CMK (cell line): Measurements from ENCODE around the gene ANXA4.

Experiments
- DNase-seq: peaks from one replicate; pipeline ENCODE4 v3.0.0-alpha.2; 2010; ENCODE audit warnings: low read depth

The ANXA4 gene

GRCh38 chr2:69846182-69847067, 104.5 kb downstream of the ANXA4 start:
- no peak for DNase-seq

- peak; percentile 54 for DNase-seq
Measured at GRCh38 chr2:69847068-69847828, 105.3 kb downstream of the ANXA4 start.

GRCh38 chr2:69848186-69848790, 106.4 kb downstream of the ANXA4 start:
- DNase-seq, result no peak

GRCh38 chr2:69858261-69858660, 116.3 kb downstream of the ANXA4 start:
- DNase-seq, result no peak

- DNase-seq, result no peak
Measured at GRCh38 chr2:69863298-69863697, 121.4 kb downstream of the ANXA4 start.
